HG02678 (cell line): ENCODE measurements around the gene MINDY1.
A peak's percentile ranks its signal among the peaks of the same experiment; 100 is the strongest.

ENCODE experiments used
- ATAC-seq: cut with Tn5 transposase; IDR thresholded peaks from one replicate; pipeline ENCODE4 v1.9.1; 2021; ENCODE audit warnings: mild to moderate bottlenecking, moderate library complexity; ENCODE audit not compliant: unreplicated experiment

MINDY1 gene

GRCh38 chr1:151006327-151007052 lies at the start of gene MINDY1:
Gene MINDY1, minus strand, starts transcription at chr1:151006902. Its CDS starts 4,285 bp downstream, at chr1:151002617.
- no peak for ATAC-seq

- no peak for ATAC-seq
These were observed 49.4 kb upstream of the MINDY1 start for GRCh38 chr1:151056149-151056548.

- no peak for ATAC-seq
These were observed 48.9 kb upstream of the MINDY1 start for GRCh38 chr1:151055581-151055980.

- ATAC-seq, result no peak
These were observed 48.4 kb upstream of the MINDY1 start for GRCh38 chr1:151054971-151055547.

GRCh38 chr1:151051356-151052009 lies 44.8 kb upstream of the MINDY1 start:
- no peak for ATAC-seq

- no peak for ATAC-seq
These were observed 43.5 kb upstream of the MINDY1 start for GRCh38 chr1:151050051-151050688.

GRCh38 chr1:151049458-151049857 lies 42.8 kb upstream of the MINDY1 start:
- no peak for ATAC-seq

- no peak for ATAC-seq
These were observed 41.9 kb upstream of the MINDY1 start for GRCh38 chr1:151048645-151049032.

- ATAC-seq, result peak; percentile 61
These were observed 41.4 kb upstream of the MINDY1 start for GRCh38 chr1:151047925-151048644.

GRCh38 chr1:151047591-151047924 lies 40.9 kb upstream of the MINDY1 start, which contains the start of gene C1orf56:
Gene C1orf56, plus strand, starts transcription at chr1:151047751. Its CDS starts 97 bp downstream, at chr1:151047848.
- ATAC-seq, result peak; percentile 70

- ATAC-seq, result no peak
These were observed 36.5 kb upstream of the MINDY1 start for GRCh38 chr1:151043163-151043562.

- no peak for ATAC-seq
These were observed 32.8 kb upstream of the MINDY1 start for GRCh38 chr1:151039521-151039920.

GRCh38 chr1:151037032-151037431 lies 30.3 kb upstream of the MINDY1 start:
- ATAC-seq, result no peak

- ATAC-seq, result no peak
These were observed 29.7 kb upstream of the MINDY1 start, which contains the start of gene BNIPL for GRCh38 chr1:151036356-151036755. Gene BNIPL, plus strand, starts transcription at chr1:151036586. Its CDS starts 140 bp downstream, at chr1:151036726.

- no peak for ATAC-seq
These were observed 28.5 kb upstream of the MINDY1 start for GRCh38 chr1:151035167-151035566.

- no peak for ATAC-seq
These were observed 25.5 kb upstream of the MINDY1 start for GRCh38 chr1:151032164-151032563.

GRCh38 chr1:151026460-151026859 lies 19.8 kb upstream of the MINDY1 start:
- ATAC-seq, result no peak

GRCh38 chr1:151024540-151025146 lies 17.9 kb upstream of the MINDY1 start:
- no peak for ATAC-seq

- ATAC-seq, result no peak
These were observed 6.8 kb upstream of the MINDY1 start for GRCh38 chr1:151013518-151013917.

- no peak for ATAC-seq
These were observed 6.2 kb upstream of the MINDY1 start for GRCh38 chr1:151012684-151013471.
